NCI-H1930 (cell line): ENCODE results near the gene SPRED2.

Experiments used
- DNase-seq, 2 experiments: peaks; one replicate each; lab custom pipeline; 2025; lab: John Stamatoyannopoulos, UW

SPRED2 gene

DNA sequence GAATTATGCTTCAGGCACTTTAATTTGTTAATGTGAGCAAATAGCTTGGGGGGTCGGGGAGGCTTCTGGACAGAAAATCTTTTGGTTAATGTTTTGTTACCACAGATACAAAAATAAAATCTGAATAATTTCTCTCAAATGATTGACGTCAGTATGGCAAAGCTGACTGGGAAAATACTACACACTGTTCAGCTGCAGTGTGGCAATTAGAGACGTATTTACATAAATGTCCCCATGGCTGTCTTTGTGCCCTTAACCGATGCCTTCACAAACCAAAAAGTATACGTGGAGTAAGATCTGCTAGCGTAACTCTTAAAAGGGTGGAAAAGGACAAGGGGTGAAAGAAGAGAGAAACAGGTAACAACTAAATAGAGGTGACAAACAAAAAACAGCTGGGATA is 121.3 kb downstream of the SPRED2 start:
- DNase-seq: no peak

DNA sequence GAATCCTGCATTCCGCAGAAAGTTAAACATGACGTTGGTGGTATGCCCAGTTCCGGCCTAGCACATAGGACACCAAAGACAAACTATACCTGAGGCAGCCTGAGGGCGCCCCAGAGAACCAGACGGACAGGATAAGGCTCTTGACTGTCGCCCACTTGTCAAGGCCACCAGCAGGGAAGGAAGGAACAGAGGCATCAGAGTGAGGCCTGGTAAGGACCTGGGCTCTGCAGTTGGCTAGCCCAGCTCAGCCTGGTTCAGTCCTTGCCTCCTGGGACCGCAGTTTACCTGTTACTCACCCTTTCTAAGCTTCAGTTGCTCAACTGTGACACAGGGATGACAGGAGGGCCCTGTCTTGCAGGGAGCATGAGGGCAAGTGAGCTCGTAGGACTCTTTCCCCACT is 122.7 kb downstream of the SPRED2 start:
- DNase-seq: no peak

DNA sequence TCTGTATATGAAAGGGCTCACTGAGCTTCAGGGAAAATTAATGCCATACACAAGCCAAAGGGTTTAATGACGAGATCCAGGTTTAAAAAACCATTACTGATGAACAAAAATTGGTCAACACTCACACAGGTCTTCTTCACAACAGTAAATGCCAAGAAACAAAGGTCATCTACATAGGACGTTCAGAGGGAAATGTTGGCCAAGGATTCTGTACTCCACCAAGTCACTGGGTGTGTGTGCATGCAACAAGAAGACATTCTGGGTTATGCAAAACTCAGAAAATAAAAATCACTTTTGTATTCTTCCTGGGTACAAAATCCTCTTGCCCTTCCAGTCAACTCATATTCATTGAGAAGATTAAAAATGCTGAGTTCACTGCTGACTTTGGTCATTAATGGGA is 126.5 kb downstream of the SPRED2 start:
- no peak for DNase-seq

DNA sequence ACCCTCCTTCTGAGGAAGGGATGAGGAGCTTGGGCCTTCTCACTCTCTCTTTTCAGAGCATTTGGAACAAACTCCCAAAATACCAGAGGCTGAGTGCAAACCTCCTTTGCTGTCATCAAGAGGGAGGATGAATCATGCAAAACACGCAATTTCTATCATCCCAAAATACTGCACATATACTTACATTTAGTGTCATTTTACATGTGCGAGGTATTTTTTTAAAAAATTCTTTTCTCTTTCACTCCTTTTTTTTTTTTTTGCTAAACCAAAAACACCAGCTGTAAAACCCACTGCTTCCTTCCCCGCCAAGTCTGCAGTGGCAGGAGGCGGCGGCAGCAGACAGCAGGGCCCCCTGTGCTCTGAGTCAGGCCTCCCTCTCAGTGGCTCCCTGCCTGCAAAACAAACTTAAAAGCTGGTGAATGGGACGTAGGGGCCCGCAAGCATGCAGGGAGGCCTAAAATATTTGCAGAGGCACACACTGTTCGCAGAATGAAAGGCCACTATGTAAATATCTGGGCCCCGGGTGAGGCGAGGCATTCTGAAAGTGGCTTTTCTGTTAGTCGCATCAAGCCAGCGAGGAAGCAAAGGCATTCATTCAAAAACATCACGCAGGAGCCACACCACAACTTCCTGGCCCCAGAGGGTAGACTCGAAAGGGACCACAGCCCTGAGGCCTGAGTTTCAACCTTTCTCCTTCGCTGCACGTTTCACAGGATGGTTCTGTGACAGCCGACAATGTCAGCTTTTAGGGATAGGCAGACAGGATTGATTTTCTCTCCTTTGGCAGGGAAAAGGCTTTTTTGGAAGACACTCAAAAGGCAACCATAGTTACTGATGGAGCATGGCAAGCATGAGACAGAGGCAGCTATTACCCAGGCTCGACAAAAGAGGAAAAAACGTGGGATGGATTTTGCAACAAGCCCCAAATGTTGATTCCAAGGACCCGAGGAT is 131.4 kb downstream of the SPRED2 start:
- DNase-seq: no peak

DNA sequence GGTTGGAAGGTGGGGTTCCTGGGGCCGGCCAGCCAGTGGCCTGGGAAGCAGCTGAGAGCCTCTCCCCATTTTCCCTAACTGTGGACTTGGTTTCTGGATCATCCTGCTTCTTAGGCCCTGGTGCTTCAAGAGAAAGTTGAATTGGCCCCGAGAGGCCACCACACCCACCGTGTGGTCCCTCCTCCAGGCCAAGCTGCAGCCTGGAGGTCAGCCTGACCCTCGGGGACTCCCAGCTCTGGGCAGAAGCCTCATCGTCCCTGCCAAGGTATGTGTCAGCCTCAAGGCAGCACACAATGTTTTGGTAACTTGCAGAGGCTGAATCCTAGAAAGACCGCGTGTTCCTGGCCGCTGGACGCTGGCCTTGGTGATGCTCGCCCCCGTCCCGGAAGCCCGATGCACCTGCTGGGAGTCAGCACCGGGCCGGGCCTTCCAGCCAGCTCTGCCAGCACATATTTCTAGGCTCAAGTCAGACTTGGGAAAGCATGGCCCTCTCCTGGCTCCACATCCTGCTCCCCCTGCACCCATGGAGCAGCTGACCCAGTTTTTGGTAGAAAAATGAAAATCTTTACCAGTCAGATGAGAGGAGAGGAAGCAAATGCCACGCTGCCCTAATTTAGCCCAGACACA is 132.2 kb downstream of the SPRED2 start:
- no peak for DNase-seq

DNA sequence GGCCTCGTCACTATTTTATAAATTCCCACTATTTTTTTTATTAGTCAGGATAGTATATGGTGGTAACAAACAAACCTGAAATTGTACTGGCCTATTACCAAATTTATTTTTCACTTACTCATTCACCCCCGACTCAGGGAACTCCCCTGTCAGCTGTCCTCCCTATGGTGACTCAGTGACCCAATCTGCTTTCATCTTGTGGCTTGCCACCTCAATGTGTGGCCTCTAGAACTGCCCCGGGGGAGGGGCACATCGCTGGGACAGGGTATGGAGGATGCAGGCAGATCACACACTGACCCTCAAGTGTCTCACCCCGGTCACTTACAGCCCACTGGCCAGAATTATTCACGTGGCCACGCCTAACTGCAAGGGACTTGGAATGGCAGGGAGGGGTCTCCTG is 133.2 kb downstream of the SPRED2 start:
- no peak for DNase-seq

DNA sequence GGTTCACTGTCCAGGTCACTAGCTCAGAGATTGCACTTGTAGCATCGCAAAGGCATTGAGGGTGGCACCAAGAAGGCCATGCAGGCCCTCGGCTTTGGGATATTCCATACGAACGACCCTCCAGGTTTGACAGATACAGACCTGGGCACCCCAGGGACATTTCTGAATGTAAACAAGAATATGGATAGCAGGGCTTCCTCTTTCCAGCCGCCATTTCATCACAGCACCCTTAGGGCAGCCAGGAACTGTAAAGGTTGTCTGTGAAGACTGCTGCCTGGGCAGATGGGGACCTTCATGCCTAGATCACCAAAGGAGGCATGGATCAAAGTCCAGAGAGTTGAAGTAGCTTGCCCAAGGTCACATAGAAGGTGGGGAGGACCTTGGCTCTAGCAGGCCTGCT is 134.3 kb downstream of the SPRED2 start:
- no peak for DNase-seq

DNA sequence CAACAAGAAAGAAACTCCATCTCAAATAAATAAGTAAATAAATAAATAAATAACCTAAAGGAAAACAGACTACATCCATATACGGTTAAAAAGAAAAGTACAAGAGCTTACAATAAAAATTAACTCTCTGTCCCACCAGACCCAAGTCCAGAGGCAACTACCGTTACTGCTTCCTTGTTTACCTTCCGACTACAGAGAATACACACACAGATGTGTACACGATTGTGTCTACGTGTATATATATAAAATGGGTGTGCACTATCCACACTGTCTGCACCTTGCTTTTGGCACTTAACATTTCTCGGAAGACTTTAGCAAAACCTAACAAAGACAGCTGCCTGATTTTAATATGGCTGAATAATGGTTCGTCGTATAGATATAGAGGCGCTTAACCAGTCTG is 134.9 kb downstream of the SPRED2 start:
- DNase-seq: no peak

DNA sequence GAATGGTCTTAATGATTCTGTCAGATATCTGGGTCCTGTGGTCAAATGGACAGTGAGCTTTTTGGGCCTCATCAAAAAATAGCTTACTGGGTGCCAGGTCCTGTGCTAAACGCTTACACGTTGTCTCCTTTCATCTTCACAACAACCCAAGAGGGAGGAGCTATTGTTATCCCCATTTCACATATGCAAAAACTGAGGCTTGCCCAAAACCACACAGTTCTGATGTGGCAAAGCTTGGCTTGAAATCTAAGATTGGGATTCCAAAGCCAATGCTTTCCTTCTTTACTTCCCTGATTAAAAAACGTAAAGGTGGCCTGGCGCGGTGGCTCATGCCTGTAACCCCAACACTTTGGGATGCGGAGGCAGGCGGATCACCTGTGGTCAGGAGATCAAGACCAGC is 135.4 kb downstream of the SPRED2 start:
- DNase-seq: no peak

DNA sequence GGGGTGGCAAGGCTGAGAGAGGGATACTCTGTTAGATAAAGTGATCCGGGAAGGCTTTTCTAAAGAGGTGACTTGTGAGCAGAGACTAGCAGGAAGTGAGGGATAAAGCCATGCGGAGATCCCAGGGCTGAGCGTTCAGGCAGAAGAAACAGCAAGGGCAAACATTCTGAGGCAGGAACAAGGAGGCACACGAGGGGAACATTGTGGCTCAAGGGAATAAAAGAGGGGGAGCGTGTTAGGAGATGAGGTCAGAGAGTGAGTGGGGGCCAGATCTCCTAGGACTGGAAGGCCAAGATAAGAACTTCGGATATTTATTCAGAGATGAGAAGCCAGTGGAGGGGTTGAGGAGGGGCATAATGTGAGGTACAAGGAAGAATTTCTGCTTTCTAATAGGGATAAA is 137.7 kb downstream of the SPRED2 start:
- DNase-seq: no peak

DNA sequence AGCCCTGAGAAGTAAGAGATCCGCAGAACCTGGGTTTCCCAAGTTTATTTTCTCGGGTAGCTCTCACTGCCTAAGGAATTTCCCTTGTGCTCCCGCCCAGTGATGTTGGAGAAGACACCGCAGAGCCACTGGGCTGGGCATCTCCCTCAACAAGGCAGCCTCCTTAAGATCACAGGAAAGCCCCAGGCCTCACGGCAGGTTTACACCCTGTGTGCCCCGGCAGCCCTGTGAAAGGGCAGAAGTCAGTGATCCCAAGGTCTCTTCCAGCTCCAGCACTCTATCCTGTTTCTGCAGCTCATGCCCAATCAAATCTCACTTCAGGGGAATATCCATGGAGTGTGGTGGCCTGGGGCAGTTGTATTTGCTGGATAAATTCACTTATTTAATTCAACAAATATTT is 138.3 kb downstream of the SPRED2 start:
- no peak for DNase-seq

DNA sequence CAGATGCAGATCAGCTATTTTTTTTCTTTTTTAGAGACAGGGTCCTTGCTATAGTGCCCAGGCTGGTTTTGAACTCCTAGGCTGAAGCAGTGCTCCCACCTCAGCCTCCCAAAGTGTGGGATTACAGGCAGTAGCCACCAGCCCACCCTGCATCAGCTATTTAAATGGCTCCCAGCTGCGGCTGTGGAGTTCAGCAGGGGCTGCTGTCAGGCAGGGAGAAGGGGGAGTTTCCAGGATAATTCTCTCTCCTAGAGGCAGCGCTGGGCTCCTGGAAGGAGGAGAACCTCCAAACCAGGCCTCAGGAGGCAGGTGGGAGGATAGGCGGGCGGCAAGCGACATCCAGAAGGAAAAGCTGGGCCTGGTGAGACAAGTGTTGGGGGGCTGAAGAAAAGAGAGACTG is 139.0 kb downstream of the SPRED2 start:
- no peak for DNase-seq

DNA sequence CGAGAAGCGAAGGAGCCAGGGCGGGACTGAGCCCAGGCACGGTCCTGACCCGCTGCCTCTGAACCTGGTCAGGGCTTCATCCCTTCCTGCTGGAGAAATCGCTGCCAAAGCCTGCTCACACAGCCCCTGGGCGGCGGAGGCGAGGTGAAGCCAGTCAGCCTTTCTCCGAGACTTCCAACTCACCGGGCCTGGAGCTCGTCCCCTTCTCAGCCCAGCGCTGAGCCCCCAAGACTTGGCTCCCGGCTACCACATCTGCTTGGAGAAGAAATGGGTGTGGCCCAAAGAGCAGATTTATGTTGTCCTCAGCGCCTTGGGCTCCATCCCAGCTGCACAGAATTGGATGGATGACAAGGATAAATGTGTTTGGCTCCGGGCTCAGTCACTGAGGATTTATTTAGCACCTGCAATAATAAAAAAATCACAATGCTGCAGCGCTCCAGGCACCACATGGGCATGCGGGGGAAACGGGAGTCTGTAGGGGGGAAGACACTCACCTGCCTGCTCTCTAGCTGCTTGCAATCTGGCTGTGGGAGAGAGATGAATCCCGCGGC is 139.9 kb downstream of the SPRED2 start:
- no peak for DNase-seq

DNA sequence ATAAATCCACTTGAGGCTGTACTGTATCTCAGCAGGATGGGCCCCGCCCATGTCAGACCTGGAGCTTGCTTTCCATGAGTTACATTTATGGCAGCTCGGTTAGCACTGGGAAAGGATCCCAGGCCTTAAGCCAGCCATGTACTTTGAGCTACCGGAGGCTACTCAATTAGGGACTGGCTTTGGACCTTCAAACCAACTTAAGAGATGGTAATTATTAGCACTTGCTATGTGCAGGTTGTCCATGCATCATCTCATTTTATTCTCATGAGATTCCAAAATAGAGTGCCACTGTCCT is 140.3 kb downstream of the SPRED2 start:
- no peak for DNase-seq

DNA sequence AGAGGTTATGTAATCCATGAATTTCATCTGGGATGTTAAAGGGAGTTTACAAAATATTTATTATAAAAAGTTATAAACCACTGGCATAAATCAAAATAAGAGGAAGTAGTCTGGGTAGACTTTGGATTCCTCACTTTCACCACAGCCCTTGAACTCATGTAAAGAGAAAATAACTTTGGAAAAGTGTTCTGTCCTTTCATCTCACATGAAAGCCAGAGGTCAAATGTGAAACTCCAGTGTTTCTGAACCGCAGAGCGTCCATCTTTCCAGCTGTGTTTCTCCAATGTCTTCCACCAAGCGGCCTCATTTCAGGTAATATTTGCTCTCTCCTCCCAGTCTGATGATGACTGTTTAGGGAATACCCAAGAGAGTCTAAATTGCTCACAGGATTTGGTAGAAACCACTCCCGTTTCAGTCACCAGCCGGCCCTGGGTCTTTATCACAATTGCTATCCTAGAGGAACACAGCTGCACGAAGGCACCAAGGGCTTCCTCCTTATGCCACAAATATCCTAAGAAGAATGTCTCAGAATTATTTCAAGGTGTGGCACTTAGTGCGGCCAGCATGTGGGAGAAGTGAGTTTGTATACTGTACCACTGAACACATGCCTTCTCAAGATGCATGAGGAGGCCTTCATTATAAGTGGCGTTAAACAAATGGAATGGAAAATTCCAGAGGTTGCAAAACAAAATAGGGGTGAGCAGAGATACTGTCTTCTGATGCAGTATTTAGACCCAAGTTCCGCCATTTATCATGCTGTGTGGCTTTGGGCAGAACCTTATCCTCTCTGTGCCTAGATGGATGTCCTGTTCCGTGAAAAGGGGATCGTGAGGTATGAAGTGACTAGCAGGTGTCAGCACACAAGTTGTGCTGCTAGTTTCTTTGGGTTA is 140.9 kb downstream of the SPRED2 start:
- no peak for DNase-seq

DNA sequence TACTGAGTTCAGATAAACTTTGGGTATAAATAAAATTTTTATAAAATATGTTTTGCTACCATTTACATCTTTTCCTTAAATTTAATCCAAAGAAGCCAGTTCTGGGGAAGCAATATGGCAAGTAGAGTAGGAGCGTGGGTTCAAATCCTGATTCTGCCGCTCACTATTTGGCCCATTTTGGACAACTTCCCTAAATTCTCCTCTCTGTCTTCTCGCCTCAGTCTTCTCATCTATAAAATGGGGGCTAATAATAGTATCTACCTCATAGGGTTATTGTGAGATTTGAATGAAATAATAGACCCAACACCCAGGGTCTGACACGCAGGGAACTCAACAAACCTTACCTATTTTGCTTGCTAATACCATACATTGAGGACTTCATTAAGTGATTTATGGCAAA is 145.0 kb downstream of the SPRED2 start:
- no peak for DNase-seq

DNA sequence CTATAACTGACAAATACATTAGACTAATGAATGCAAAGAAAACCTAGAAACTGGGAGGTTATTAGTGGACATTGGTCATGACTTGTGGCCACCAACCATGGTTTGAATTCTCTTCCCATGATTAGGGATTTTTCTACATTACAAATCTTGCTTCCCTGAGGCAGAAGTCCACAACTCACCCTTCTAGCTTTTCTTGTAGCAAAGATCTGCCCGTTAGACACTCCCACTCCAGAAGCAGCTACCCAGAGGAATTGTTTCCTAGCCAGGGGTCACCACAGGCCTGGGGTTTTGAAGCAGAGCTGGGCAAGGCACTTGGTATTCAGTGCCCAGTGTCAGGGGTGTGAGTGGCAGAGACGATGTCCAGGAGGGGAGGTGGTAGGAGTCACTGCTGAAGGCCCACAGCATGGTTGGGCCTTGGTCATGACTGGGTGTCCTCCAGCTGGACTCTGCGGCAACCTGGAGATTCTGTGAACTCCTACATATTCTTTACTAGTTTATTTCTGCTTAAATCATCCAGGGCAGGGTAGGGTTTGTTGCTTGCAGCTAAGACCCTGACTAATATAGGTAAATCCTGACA is 149.8 kb downstream of the SPRED2 start:
- no peak for DNase-seq

DNA sequence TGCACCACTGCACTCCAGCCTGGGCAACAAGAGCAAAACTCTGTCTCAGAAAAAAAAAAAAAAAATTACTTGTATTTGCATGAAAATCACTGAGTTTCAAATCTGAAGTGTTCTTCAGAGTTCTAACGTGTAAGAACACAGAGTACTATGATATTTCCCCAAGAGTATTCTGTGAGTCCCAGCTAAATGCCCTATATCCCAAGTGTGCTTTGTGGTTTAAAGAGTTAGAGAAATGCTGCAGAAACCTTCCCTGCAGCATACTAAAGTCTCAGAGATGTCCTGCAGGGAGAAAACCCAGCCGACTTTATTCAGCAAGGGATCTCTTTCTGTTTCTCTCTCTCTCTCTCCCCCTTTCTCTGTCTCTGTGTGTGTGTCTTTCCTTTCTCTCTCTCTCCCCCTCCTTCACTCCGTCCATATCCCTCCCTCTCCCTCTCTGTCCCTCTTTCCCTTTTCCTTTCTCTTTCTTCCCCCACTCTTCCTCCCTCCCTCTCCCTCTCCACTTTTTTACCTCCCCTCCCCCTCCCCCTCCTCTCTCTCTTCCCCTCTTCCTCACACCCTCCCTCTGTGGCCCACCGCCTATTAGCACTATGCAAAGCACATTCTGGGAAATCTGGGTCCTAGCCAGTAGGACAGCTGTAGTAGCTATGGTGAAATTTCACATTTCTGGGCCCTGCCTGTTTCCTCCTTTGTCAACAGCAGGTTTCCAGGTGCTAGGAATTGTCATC is 150.6 kb downstream of the SPRED2 start:
- no peak for DNase-seq

DNA sequence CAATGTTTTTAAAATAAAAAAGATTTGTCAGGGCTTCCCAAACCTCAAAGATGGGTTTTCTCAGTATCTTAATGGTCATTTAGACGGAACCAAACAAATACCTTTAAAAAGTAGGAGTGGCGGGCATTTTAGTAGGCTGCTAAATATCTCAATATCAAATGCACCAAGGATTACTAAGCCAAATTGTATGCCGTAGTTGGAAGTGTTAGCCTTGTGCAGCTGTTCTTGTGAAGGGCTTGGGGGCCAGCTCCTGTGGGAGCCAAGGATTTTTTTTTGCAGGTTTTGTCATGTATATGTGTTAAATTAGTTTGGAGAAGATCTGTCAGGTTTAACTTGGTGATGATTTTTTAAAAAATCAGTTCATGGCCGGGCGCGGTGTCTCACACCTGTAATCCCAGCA is 152.6 kb downstream of the SPRED2 start:
- DNase-seq: no peak

DNA sequence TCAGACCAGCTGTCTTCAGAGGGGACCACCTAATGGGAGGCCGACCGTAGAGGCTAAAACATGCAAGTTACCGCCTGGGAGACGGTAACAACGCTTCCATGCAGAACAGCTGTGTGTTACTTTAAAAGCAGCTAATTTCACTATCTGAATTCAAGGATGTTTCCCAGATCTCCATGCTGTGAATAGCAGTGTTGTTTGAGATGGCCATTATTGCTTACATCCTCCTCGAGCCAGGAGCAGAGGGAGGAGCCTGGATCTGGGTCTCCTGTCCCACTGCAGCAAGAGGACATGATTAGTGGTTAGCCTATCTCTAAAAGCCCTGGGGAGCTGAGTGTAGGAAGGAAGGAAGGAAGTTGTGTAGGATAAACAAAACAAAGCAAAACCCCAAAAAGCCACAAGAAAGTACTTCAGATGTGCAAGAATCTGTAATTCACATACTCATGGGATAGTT is 153.8 kb downstream of the SPRED2 start:
- DNase-seq: no peak

DNA sequence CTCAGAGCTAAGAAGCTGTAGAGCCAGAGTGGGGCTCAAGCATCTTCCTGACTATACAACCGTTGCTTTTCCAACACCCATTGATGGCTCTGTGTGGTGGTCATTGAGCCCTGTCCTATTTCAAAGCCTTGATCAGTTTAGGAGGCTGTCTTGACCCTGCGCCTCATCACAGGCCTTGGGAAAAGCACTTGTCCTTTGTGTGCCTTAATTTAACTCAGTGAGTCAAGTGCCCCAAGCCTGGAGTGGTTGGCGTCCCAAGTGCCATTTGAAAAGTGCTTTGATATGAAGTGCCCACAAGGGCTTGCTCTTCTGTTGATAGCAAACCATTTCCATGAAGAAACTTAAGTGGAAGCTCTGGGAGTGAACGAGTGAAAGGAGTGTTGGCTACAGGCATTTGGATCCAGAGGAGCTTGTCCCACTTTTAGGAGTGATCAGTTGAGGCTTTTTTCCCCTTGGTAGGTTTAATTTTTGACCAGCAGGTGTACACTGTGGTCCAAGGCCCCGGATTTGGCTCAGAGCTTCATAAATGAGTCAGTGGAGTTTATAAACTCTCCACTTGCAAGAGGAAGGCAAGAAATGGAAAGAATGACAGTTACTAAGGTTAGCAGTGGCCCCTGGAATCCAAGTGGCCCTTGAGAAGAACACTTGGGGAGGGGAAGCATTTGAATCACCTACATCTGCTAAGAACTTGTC is 154.5 kb downstream of the SPRED2 start:
- no peak for DNase-seq
